ENCODE results near the gene NEXN.
A peak's percentile ranks its signal among the peaks of the same experiment; 100 is the strongest.

NEXN gene

DNA sequence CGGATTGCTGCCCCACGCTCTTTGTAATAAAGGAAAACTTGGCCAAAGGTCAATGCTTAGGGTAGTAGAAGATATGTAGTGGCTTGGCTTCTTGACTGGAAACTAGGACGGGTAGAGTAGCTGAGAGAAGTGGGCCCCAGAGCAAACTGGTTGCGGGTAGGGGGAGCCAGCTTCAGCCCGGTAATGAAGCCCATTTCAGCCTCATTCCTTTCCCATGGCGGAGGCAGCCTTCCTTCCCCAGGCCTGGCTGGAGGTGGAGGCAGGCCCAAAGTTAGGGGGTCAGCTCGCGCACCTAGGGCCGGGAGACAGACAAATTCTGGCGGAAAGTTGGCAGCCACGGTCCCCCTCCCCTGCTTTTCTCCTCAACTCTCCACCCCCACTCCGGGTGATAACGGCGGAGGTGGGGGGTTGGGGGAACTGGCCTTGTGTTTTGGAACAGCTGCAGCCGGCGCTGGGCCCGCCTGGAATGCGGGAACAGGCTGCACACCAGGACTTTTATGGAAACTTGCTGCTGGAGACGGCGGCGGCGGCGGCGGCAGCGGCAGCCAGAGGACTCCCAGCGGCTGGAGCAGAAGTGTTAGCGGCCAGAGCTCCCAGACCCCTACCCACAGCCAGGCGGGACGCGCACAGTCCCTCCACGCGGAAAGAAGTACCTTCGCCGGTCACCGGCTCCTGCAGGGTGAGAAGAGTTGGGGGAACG, at the start of gene NEXN:
TSS of gene NEXN (plus strand) at position 544 of the 700 bp plus-strand sequence. CDS start 27,483 bp downstream, outside the sequence.
- DNase-seq, result no peak

DNA sequence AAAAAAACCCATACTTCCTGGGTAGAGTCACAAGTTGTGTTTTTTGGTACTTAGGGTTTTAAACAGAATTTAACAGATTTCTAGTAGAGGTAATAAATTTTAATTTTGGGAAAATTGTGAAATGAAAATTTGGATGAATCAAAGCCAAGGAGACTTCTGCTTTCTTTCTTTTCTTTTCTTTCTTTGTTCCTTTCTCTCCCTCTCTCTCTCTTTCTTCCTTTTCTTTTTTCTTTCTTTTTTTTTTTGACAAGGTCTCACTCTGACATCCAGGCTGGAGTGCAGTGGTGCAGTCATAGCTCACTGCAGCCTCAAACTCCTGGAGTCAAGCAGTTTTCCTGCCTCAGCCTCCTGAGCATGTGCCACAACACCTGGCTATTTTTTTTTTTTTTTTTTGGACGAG, 46.9 kb upstream of the NEXN start:
- DNase-seq, result no peak

DNA sequence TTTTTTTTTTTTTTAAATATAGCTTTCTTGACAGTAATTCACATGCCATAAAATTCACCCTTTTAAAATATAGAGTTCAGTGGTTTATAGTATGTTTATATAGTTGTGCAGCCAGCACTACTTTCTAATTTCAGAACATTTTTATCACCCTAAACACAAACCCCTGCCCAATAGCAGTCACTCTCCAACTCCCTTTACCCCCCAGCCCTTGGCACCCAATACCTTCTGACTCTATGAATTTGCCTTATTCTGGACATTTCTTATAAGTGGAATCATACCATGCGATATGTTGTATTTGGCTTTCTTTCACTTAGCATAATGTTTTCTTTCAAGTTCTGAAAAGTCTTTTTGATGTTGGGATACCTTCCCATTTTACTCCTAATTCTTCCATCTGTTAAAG, 42.5 kb upstream of the NEXN start:
- no peak for DNase-seq

- no peak for DNase-seq
Observed at GRCh38 chr1:77846966-77847365, 41.5 kb upstream of the NEXN start.

GRCh38 chr1:77847621-77848080, 40.8 kb upstream of the NEXN start:
- DNase-seq, result no peak

DNA sequence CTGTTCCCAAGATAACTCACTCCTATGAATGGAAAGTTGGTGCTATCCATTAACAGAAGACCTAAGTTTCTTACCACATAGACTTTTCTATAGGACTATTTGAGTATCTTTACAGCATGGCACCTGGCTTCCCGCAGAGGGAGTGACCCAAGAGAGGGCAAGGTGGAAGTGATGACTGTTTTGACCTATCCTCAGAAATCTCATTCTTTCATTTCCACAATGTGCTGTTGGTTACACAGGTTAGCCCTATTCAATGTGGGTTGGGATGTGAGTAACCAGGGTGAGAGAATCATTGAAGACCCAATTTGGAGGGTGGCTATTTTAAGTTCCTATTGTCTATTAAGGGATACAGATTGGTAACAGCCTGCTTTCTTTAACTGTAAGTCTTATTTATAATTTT, 38.3 kb upstream of the NEXN start:
- DNase-seq, result no peak

- DNase-seq, result no peak
Observed at GRCh38 chr1:77857552-77857951, 30.9 kb upstream of the NEXN start.

DNA sequence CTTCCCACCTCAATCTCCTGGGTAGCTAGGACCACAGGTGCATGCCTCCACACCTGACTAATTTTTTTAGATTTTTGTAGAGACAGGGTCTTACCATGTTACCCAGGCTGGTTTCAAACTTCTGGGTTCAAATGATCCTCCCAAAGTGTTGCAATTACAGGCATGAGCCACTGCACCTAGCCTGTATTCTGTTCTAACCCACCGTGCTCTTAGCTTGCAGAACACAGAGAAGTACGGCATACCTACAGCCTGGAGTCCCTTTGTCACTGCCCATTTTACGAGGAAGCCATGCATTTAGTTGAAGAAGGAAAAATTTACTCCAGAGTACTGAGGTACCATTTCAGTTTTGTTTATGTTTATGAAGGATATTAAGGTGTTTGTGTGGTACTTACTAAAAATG, 29.7 kb upstream of the NEXN start:
- no peak for DNase-seq

DNA sequence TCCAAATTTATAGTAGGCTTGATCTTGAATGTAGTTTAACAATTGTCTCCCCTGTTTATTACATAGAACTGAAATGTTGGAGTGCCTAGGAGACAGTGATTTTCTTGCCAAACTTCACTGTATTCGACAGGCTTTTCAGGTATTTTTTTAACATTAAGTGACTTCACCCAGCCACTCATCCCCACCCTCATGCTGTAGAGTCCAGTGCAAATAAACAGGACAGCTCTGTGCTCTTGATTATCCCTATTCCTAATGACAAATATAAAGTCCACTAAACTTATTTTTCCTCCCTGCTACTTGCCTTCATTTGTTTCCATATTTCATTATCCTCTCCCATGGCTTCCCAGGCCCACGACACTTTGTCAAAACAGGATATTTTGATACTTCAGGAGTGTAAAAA, 29.2 kb upstream of the NEXN start:
- DNase-seq, result no peak

GRCh38 chr1:77866296-77866695, 22.1 kb upstream of the NEXN start:
- no peak for DNase-seq

DNA sequence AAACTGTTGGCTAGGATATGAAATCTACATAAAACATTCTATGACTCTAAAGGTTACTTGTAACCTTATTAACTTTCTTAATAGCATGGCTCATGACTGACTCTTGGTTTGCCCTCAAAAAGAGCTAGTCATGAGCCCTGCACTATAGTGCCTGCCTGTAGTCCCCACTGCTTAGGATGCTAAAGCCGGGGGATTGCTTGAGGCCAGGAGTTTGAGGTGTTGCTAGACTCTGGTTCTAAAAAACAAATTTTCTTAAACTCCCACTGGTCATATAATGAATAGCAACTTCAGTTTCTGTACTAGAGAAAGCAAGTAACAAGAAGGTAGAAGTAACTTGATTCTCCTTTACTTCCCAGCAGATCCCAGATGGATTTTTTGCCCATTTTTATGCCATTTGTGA, 15.8 kb upstream of the NEXN start:
- DNase-seq, result no peak

- DNase-seq, result no peak
Observed at GRCh38 chr1:77873461-77873860, 15.0 kb upstream of the NEXN start.

DNA sequence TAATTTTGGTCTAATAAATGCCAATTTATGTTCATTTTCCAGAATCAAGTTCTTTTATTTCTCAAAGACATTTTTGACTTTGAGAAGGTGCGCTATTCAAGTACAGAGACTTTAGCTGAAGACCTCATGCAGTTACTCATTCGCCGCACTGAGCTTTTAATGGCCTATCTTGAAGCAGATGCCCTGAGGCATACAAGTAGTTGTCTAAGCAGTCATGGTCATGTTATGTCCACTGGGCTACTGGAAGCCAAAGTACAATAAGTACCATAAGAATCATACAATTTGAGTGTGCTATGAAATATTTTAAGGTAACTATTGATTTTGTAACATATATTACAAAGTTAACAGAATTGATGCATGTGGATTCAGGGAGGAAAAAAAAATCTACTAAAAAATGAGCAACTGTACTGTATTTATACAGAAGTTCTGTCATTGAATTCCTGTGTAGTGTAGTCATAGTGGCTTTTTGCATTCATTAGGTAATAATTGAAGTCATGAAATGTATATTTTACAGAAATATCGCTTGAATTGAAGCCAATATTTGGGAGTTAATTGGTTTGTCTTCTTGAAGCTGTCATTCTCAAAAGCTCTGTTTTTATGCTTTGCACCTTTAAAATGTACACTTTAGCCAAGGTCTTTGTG, 13.5 kb upstream of the NEXN start:
- no peak for DNase-seq

GRCh38 chr1:77876884-77877283, 11.5 kb upstream of the NEXN start:
- no peak for DNase-seq

- no peak for DNase-seq
Observed at GRCh38 chr1:77881061-77881460, 7.4 kb upstream of the NEXN start.

DNA sequence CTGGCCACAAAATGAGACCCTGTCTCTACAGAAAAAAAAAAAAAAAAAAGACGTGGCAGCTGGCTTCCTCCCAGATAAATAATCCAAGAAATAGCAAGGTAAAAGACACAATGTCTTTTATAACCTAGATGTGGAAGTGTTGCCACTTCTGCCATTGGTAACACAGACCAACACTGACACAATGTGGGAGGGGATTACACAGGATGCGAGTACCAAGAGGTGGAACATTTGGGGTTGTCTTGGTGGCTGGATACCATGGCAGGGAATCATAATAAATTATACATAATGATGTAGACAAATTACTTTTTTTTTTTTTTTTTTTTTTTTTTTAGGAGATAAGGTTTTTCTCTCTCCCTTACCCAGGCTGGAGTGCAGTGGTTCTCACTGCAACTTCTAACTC, 6.0 kb upstream of the NEXN start:
- no peak for DNase-seq

GRCh38 chr1:77888781-77889642, 588 bp downstream of the NEXN start:
- DNase-seq, result peak; percentile 35

GRCh38 chr1:77889671-77890070, 1.2 kb downstream of the NEXN start:
- no peak for DNase-seq

DNA sequence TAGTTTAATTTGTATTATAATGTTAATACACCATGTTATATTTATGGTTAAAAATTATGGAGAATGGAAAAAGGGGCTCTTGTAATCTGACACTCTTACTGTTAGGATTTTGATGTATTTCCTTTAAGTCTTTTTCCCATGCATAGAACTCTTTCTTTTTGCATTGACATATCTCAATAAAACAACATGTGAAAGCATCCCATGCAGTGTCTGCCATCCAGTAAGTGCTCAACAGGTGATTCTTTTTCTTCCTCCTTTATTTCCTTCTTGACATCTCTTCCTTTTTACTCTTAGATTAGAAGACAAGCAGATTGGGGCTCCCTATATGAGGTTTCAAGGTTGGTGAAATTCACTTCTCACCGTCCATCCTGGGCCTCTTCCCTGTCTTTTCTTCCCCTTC, 2.8 kb downstream of the NEXN start:
- DNase-seq, result no peak

- no peak for DNase-seq
Observed at GRCh38 chr1:77899647-77900320, 11.4 kb downstream of the NEXN start.

GRCh38 chr1:77900687-77901293, 12.4 kb downstream of the NEXN start:
- DNase-seq, result no peak

- no peak for DNase-seq
Observed at GRCh38 chr1:77905603-77906002, 17.2 kb downstream of the NEXN start.
